SJSA1 (cell line): ENCODE results near the gene NPM1. TPM values are rescaled to one million over a fixed set of nuclear protein-coding genes. Genes with fewer than 3 reads are reported as not detected.

Source experiments
- DNase-seq, 2 experiments: peaks; one replicate each; pipeline ENCODE4 v3.0.0-alpha.2; 2015 to 2020; ENCODE audit warnings: low spot score in 2 of 2, low read depth in 1 of 2
- H3K27ac ChIP-seq: fragments of 250-450 bp; sonication (Bioruptor Pico); 2 replicates; pipeline ENCODE4 v1.5.1; 2020; ENCODE audit warnings: mild to moderate bottlenecking, moderate library complexity
- H3K27me3 ChIP-seq: fragments of 250-450 bp; sonication (Bioruptor Pico); replicated peaks from 2 replicates; pipeline ENCODE4 v1.5.1; 2020; ENCODE audit warnings: mild to moderate bottlenecking, moderate library complexity
- H3K36me3 ChIP-seq: fragments of 250-450 bp; sonication (Bioruptor Pico); 2 replicates; pipeline ENCODE4 v1.5.1; 2020; ENCODE audit warnings: mild to moderate bottlenecking
- H3K4me1 ChIP-seq: fragments of 250-450 bp; sonication (Bioruptor Pico); replicated peaks from 2 replicates; pipeline ENCODE4 v1.6.1; 2021; ENCODE audit warnings: mild to moderate bottlenecking
- H3K4me3 ChIP-seq: fragments of 250-450 bp; sonication (Bioruptor Pico); 2 replicates; pipeline ENCODE4 v1.5.1; 2020; ENCODE audit warnings: mild to moderate bottlenecking
- H3K9me3 ChIP-seq: fragments of 250-450 bp; sonication (Bioruptor Pico); replicated peaks from 2 replicates; pipeline ENCODE4 v1.5.1; 2020; ENCODE audit warnings: mild to moderate bottlenecking
- total RNA-seq: library from RNA; depleted of rRNA; stranded (reverse); fragments of >200 nt; shearing (Covaris generic); gene quantifications from 2 replicates; pipeline ENCODE4 v1.2.3, GENCODE V29; 2014

The NPM1 gene
- total RNA-seq, 1 experiment from 2014 or later = 2,195 TPM

- Histone ChIP-seq H3K4me3 (no peak overlapping the region), H3K27ac (no peak overlapping the region), H3K4me1 (no peaks in the 10 kb centered on the region), H3K9me3 (no peaks in the 10 kb centered on the region), H3K27me3 (no peaks in the 10 kb centered on the region), H3K36me3 (no peaks in the 10 kb centered on the region)
- DNase-seq = no peak
Measured at GRCh38 chr5:171432076-171432475, 44.4 kb downstream of the NPM1 start.

- Histone ChIP-seq H3K27ac (no peak overlapping the region), H3K9me3 (no peaks in the 10 kb centered on the region), H3K4me3 (no peak overlapping the region), H3K4me1 (no peaks in the 10 kb centered on the region), H3K36me3 (no peaks in the 10 kb centered on the region), H3K27me3 (no peaks in the 10 kb centered on the region)
- no peak for DNase-seq
Measured at GRCh38 chr5:171432583-171433351, 45.1 kb downstream of the NPM1 start.

- H3K27me3 ChIP-seq = no peaks in the 10 kb centered on the region
- H3K27ac ChIP-seq = no peak overlapping the region
- H3K4me1 ChIP-seq = no peaks in the 10 kb centered on the region
- H3K36me3 ChIP-seq = no peaks in the 10 kb centered on the region
- no peak for DNase-seq
- H3K4me3 ChIP-seq = no peak overlapping the region
- no peaks in the 10 kb centered on the region for H3K9me3 ChIP-seq
Measured at GRCh38 chr5:171433352-171433698, 45.7 kb downstream of the NPM1 start.

- H3K27ac ChIP-seq = no peak overlapping the region
- no peaks in the 10 kb centered on the region for H3K4me1 ChIP-seq
- H3K4me3 ChIP-seq = no peak overlapping the region
- H3K9me3 ChIP-seq = no peaks in the 10 kb centered on the region
- no peaks in the 10 kb centered on the region for H3K36me3 ChIP-seq
- no peaks in the 10 kb centered on the region for H3K27me3 ChIP-seq
- no peak for DNase-seq
Measured at GRCh38 chr5:171433982-171434676, 46.5 kb downstream of the NPM1 start.

GRCh38 chr5:171434874-171435273, 47.2 kb downstream of the NPM1 start:
- Histone ChIP-seq H3K4me3 (no peak overlapping the region), H3K9me3 (no peaks in the 10 kb centered on the region), H3K4me1 (no peaks in the 10 kb centered on the region), H3K27me3 (no peaks in the 10 kb centered on the region), H3K27ac (no peak overlapping the region), H3K36me3 (no peaks in the 10 kb centered on the region)
- no peak for DNase-seq

GRCh38 chr5:171435908-171436307, 48.3 kb downstream of the NPM1 start:
- Histone ChIP-seq H3K27me3 (no peaks in the 10 kb centered on the region), H3K9me3 (no peaks in the 10 kb centered on the region), H3K36me3 (no peaks in the 10 kb centered on the region), H3K4me3 (no peak overlapping the region), H3K4me1 (no peaks in the 10 kb centered on the region), H3K27ac (no peak overlapping the region)
- no peak for DNase-seq

- Histone ChIP-seq H3K9me3 (no peaks in the 10 kb centered on the region), H3K36me3 (no peaks in the 10 kb centered on the region), H3K27ac (no peak overlapping the region), H3K4me1 (no peaks in the 10 kb centered on the region), H3K27me3 (no peaks in the 10 kb centered on the region), H3K4me3 (no peak overlapping the region)
- no peak for DNase-seq
Measured at GRCh38 chr5:171436804-171437285, 49.2 kb downstream of the NPM1 start.

GRCh38 chr5:171437286-171437821, 49.7 kb downstream of the NPM1 start:
- Histone ChIP-seq H3K27ac (no peak overlapping the region), H3K27me3 (no peaks in the 10 kb centered on the region), H3K4me1 (no peaks in the 10 kb centered on the region), H3K36me3 (no peaks in the 10 kb centered on the region), H3K4me3 (no peak overlapping the region), H3K9me3 (no peaks in the 10 kb centered on the region)
- no peak for DNase-seq

- DNase-seq = no peak
- Histone ChIP-seq H3K4me3 (no peak overlapping the region), H3K9me3 (no peaks in the 10 kb centered on the region), H3K27ac (no peak overlapping the region), H3K4me1 (no peaks in the 10 kb centered on the region), H3K36me3 (no peaks in the 10 kb centered on the region), H3K27me3 (no peaks in the 10 kb centered on the region)
Measured at GRCh38 chr5:171438738-171439137, 51.1 kb downstream of the NPM1 start.

- H3K27me3 ChIP-seq = no peaks in the 10 kb centered on the region
- no peak for DNase-seq
- H3K36me3 ChIP-seq = no peaks in the 10 kb centered on the region
- no peaks in the 10 kb centered on the region for H3K9me3 ChIP-seq
- no peaks in the 10 kb centered on the region for H3K4me1 ChIP-seq
- no peak overlapping the region for H3K27ac ChIP-seq
- no peak overlapping the region for H3K4me3 ChIP-seq
Measured at GRCh38 chr5:171441246-171441791, 53.7 kb downstream of the NPM1 start.

- Histone ChIP-seq H3K4me3 (no peak overlapping the region), H3K27ac (no peak overlapping the region), H3K4me1 (no peaks in the 10 kb centered on the region), H3K36me3 (no peaks in the 10 kb centered on the region), H3K9me3 (no peaks in the 10 kb centered on the region), H3K27me3 (no peaks in the 10 kb centered on the region)
- DNase-seq = no peak
Measured at GRCh38 chr5:171442287-171443042, 54.8 kb downstream of the NPM1 start.

GRCh38 chr5:171444582-171444981, 56.9 kb downstream of the NPM1 start:
- DNase-seq = no peak
- Histone ChIP-seq H3K27ac (no peak overlapping the region), H3K9me3 (no peaks in the 10 kb centered on the region), H3K27me3 (no peaks in the 10 kb centered on the region), H3K4me3 (no peak overlapping the region), H3K4me1 (no peaks in the 10 kb centered on the region), H3K36me3 (no peaks in the 10 kb centered on the region)

- peaks cover 6% of the 10 kb centered on the region for H3K4me1 ChIP-seq
- no peak for DNase-seq
- no peaks in the 10 kb centered on the region for H3K27me3 ChIP-seq
- no peak overlapping the region for H3K27ac ChIP-seq
- H3K9me3 ChIP-seq = no peaks in the 10 kb centered on the region
- H3K4me3 ChIP-seq = no peak overlapping the region
- H3K36me3 ChIP-seq = no peaks in the 10 kb centered on the region
Measured at GRCh38 chr5:171445644-171446516, 58.2 kb downstream of the NPM1 start.
